ENCODE results near the gene ADCY3.

DNA sequence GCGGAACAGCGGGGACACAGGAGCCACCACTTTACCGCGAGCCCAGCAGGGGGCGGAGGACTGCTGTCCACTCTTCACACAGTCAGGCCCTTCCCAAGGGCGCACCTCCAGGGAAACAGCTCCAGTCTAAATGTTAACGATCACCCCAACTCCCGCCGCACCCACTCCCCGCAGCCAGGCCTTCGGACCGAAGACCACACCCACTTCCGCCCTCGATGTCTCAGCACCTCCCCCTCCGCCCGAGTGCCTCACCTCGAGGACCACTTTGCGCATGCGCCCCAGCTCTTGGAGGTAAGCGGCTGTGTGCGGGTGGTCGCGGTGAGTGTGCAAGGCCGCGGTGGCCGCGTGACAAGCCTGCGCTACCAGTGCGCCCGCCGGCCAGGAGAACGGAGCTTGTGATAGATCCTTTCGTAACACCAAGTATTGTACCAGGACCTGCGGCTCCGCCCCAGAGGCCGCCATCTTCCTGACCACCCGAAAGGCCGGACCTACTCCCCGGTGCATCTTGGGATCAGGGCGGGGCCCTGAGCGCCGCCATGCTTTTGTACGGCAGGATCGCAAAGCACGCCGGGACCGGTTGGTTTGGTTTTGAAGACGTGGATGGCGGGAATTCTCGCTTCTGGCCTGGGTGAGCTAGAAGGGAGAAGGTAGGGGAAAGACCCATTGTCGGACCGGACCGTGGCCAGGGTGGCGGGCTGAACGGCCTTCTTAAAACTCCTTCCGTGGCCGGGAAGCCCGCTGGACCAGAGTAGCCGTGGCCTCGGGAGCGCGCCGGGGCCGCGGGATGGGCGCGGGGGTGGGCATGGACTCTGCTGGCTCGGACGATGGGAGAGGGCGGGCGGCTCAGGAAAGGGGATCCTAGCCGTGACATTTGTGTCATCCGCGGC lies 126.9 kb downstream of the ADCY3 start, which contains the start of the genes CENPO and PTRHD1:
- TF ChIP-seq, protein P1, sequence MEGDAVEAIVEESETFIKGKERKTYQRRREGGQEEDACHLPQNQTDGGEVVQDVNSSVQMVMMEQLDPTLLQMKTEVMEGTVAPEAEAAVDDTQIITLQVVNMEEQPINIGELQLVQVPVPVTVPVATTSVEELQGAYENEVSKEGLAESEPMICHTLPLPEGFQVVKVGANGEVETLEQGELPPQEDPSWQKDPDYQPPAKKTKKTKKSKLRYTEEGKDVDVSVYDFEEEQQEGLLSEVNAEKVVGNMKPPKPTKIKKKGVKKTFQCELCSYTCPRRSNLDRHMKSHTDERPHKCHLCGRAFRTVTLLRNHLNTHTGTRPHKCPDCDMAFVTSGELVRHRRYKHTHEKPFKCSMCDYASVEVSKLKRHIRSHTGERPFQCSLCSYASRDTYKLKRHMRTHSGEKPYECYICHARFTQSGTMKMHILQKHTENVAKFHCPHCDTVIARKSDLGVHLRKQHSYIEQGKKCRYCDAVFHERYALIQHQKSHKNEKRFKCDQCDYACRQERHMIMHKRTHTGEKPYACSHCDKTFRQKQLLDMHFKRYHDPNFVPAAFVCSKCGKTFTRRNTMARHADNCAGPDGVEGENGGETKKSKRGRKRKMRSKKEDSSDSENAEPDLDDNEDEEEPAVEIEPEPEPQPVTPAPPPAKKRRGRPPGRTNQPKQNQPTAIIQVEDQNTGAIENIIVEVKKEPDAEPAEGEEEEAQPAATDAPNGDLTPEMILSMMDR (conservative IDR thresholded peaks at IDR 0.05; ENCODE audit: low read length), result peak; percentile 63
- TF ChIP-seq EZH2phosphoT487 (IDR thresholded peaks at IDR 0.05; ENCODE audit: borderline replicate concordance), result no peak

All from Loucy (cell line).